ENCODE results near the gene TBC1D22A. TPM values are rescaled to one million over a fixed set of nuclear protein-coding genes. Genes with fewer than 3 reads are reported as not detected.

The TBC1D22A gene
- total and polyA plus RNA-seq, 2 donors from 2014 or later, result 24.6 to 39.4 TPM

DNA sequence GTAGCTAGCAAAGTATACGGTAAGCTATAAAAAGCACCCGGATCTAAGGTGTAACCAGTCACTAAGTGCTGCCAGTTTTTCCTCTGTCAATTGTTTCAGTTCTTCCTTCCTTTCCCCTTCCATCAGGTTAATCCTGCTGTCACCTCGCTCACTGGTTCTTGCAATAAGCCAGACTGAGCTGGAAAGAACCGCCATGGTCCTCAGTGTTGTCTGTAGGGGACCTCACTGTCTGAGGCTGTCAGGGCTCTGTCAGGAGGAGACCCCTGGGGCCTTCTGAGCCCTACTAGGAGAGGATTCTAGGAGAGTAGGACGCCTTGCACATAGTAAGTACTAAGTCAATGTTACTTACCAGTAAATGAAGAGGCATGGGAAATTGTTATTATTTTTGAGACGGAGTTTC, 1.4 kb upstream of the TBC1D22A start:
- DNase-seq (no peak), FAIRE-seq (no peak)
- Histone ChIP-seq H3K4me1 (ENCODE audit: control insufficient read depth in 2 of 3, insufficient read depth in 2 of 3, low read depth in 1 of 3, low read length in 3 of 3) (peaks cover 2 to 13% (median 10%) of the 10 kb centered on the region in 3 donors), H3K27me3 (ENCODE audit: control insufficient read depth, insufficient read depth, low read length) (no peaks in the 10 kb centered on the region), H3K4me3 (ENCODE audit: low read length in 3 of 3) (peak overlapping the region in 1 of 3 donors; percentile 83), H3K9me3 (ENCODE audit: control insufficient read depth in 2 of 3, insufficient read depth in 1 of 3, low read length in 3 of 3) (no peaks in the 10 kb centered on the region), H3K36me3 (ENCODE audit: control insufficient read depth in 2 of 3, insufficient read depth in 3 of 3, low read length in 3 of 3) (no peaks in the 10 kb centered on the region), H3K9ac (ENCODE audit: low read length in 3 of 3) (no peak overlapping the region), H3K27ac (ENCODE audit: low read depth in 2 of 2, low read length in 2 of 2) (no peak overlapping the region)
- intact Hi-C loops (cut with DNase I), result no loop called here
- TF ChIP-seq, protein P1, sequence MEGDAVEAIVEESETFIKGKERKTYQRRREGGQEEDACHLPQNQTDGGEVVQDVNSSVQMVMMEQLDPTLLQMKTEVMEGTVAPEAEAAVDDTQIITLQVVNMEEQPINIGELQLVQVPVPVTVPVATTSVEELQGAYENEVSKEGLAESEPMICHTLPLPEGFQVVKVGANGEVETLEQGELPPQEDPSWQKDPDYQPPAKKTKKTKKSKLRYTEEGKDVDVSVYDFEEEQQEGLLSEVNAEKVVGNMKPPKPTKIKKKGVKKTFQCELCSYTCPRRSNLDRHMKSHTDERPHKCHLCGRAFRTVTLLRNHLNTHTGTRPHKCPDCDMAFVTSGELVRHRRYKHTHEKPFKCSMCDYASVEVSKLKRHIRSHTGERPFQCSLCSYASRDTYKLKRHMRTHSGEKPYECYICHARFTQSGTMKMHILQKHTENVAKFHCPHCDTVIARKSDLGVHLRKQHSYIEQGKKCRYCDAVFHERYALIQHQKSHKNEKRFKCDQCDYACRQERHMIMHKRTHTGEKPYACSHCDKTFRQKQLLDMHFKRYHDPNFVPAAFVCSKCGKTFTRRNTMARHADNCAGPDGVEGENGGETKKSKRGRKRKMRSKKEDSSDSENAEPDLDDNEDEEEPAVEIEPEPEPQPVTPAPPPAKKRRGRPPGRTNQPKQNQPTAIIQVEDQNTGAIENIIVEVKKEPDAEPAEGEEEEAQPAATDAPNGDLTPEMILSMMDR (IDR thresholded peaks at IDR 0.05; ENCODE audit: borderline replicate concordance, extremely low read depth, insufficient read depth), result no peak

DNA sequence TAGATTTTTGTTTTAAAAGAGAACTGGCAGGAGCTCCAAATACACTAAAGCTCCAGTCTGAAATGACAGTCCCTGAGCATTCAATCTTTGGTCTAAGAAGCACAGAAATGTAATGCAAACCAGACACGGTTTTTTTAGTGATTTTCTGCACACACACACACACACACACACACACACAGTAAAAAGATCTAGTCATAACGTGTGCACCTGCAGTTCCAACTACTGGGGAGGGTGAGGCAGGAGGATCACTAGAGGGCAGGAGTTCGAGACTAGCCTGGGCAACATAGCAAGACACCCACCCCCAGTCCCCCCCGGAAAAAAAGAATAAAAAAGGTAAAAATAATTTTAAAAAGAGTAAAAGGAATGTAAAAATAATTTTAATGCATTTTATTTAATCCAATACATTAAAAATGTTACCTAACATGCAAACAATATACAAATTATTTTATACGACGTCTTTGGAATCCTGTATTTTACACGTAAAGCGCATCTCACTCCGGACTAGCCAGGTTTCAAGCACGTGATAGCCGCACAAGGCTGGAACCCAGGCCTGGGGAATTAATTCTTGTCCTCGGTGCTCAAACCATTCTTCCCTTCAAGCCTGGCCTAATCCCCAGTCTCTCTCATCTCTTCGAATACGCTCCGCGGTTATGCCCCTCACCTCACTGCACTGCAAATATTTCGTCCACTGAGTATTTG, 762 bp upstream of the TBC1D22A start:
- FAIRE-seq (no peak), DNase-seq (peak in 1 of 5 donors; percentile 45)
- H3K27ac ChIP-seq (ENCODE audit: low read depth in 2 of 2, low read length in 2 of 2), result peak overlapping the region; percentile 92 to 96
- H3K9me3 ChIP-seq (ENCODE audit: control insufficient read depth in 2 of 3, insufficient read depth in 1 of 3, low read length in 3 of 3), result no peaks in the 10 kb centered on the region
- intact Hi-C loops (cut with DNase I), result no loop called here
- no peaks in the 10 kb centered on the region for H3K27me3 ChIP-seq (ENCODE audit: control insufficient read depth, insufficient read depth, low read length)
- peaks cover 2 to 13% (median 10%) of the 10 kb centered on the region in 3 donors for H3K4me1 ChIP-seq (ENCODE audit: control insufficient read depth in 2 of 3, insufficient read depth in 2 of 3, low read depth in 1 of 3, low read length in 3 of 3)
- peak overlapping the region; percentile 83 to 93 (median 88) for H3K4me3 ChIP-seq (ENCODE audit: low read length in 3 of 3)
- H3K36me3 ChIP-seq (ENCODE audit: control insufficient read depth in 2 of 3, insufficient read depth in 3 of 3, low read length in 3 of 3), result no peaks in the 10 kb centered on the region
- TF ChIP-seq, protein P1 (IDR thresholded peaks at IDR 0.05; ENCODE audit: borderline replicate concordance, extremely low read depth, insufficient read depth), result no peak
- H3K9ac ChIP-seq (ENCODE audit: low read length in 3 of 3), result peak overlapping the region; percentile 82 to 96 (median 91)

DNA sequence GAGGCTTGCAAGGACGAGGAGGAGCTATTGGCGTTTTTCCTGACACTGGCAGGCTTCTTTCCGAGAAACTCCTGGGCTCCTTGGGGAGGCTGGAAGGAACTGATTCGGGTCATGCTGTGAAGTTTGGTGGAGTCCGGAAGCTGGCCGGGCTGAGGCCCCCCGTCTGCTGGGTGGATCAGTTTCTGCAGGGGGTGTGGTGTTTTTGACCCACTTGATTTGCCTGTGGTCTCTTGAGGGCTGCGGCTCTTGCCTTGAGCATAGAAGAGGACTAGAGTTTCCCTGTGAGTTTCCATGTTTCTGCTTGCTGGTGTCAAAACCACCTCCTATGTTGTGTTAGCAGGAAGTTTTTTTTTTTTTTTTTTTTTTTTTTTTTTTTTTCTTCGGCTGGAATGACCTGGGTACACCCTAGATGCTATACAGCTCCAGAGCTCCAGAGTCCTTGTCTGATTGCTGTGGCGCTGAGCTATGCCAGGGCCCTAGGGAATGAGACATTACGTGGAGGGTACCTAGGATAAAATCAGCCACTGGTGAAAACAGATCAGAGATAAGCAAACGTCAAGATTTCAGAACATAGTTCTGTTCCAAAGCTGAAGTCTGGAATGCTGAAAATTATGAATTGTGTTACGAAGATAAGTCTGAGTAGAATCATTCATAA, 728 bp downstream of the TBC1D22A start:
- Histone ChIP-seq H3K27me3 (ENCODE audit: control insufficient read depth, insufficient read depth, low read length) (no peaks in the 10 kb centered on the region), H3K4me1 (ENCODE audit: control insufficient read depth in 2 of 3, insufficient read depth in 2 of 3, low read depth in 1 of 3, low read length in 3 of 3) (peaks cover 2 to 17% (median 10%) of the 10 kb centered on the region in 3 donors), H3K36me3 (ENCODE audit: control insufficient read depth in 2 of 3, insufficient read depth in 3 of 3, low read length in 3 of 3) (no peaks in the 10 kb centered on the region), H3K9ac (ENCODE audit: low read length in 3 of 3) (peak overlapping the region; percentile 69 to 96 (median 81)), H3K9me3 (ENCODE audit: control insufficient read depth in 2 of 3, insufficient read depth in 1 of 3, low read length in 3 of 3) (no peaks in the 10 kb centered on the region), H3K27ac (ENCODE audit: low read depth in 2 of 2, low read length in 2 of 2) (peak overlapping the region; percentile 92 to 96), H3K4me3 (ENCODE audit: low read length in 3 of 3) (peak overlapping the region; percentile 83 to 90 (median 88))
- intact Hi-C loops (cut with DNase I), result no loop called here
- TF ChIP-seq, protein P1 (IDR thresholded peaks at IDR 0.05; ENCODE audit: borderline replicate concordance, extremely low read depth, insufficient read depth), result no peak
- DNase-seq, result peak in 3 of 5 donors; percentile 30 to 88 (median 35)
- no peak for FAIRE-seq
